NCI-H1048 (cell line): ENCODE data around the gene TMEM220.
"Not testable (repeated sequence)": the region's sequence is repeated elsewhere in the genome, so short reads cannot be mapped to it uniquely, and the experiment has no call there.

ENCODE experiments used
- DNase-seq: peaks from one replicate; lab custom pipeline; 2025; lab: John Stamatoyannopoulos, UW

TMEM220 gene

GRCh38 chr17:10754861-10755591, 25.2 kb upstream of the TMEM220 start:
- DNase-seq = no peak

- no peak for DNase-seq
Measured at GRCh38 chr17:10754109-10754508, 24.3 kb upstream of the TMEM220 start.

GRCh38 chr17:10752696-10753095, 22.9 kb upstream of the TMEM220 start:
- no peak for DNase-seq

- no peak for DNase-seq
Measured at GRCh38 chr17:10751563-10751962, 21.7 kb upstream of the TMEM220 start.

- no peak for DNase-seq
Measured at GRCh38 chr17:10750210-10750609, 20.4 kb upstream of the TMEM220 start.

GRCh38 chr17:10748531-10749181, 18.8 kb upstream of the TMEM220 start:
- DNase-seq = no peak

GRCh38 chr17:10745231-10745630, 15.4 kb upstream of the TMEM220 start:
- no peak for DNase-seq

GRCh38 chr17:10744501-10745000, 14.7 kb upstream of the TMEM220 start:
- DNase-seq = no peak

- DNase-seq = no peak
Measured at GRCh38 chr17:10743316-10744009, 13.6 kb upstream of the TMEM220 start.

GRCh38 chr17:10742431-10742830, 12.6 kb upstream of the TMEM220 start:
- no peak for DNase-seq

- DNase-seq = no peak
Measured at GRCh38 chr17:10741416-10742135, 11.8 kb upstream of the TMEM220 start.

GRCh38 chr17:10739386-10739785, 9.6 kb upstream of the TMEM220 start:
- DNase-seq = no peak

- no peak for DNase-seq
Measured at GRCh38 chr17:10738521-10739258, 8.9 kb upstream of the TMEM220 start.

- no peak for DNase-seq
Measured at GRCh38 chr17:10737736-10738135, 7.9 kb upstream of the TMEM220 start.

GRCh38 chr17:10737168-10737622, 7.4 kb upstream of the TMEM220 start:
- DNase-seq = no peak

- DNase-seq = no peak
Measured at GRCh38 chr17:10735821-10736220, 6.0 kb upstream of the TMEM220 start.

GRCh38 chr17:10735251-10735650, 5.4 kb upstream of the TMEM220 start:
- no peak for DNase-seq

GRCh38 chr17:10733666-10734065, 3.8 kb upstream of the TMEM220 start:
- DNase-seq = no peak

- not testable (repeated sequence) for DNase-seq
Measured at GRCh38 chr17:10732121-10732520, 2.3 kb upstream of the TMEM220 start.

- DNase-seq = no peak
Measured at GRCh38 chr17:10731408-10731879, 1.6 kb upstream of the TMEM220 start.

GRCh38 chr17:10730247-10730646, 424 bp upstream of the TMEM220 start:
- DNase-seq = not testable (repeated sequence)
